CD14-positive monocyte (primary cell): ENCODE measurements around the gene IL13RA2. TPM values are rescaled to one million over a fixed set of nuclear protein-coding genes. Genes with fewer than 3 reads are reported as not detected.

Experiments used
- DNase-seq, 3 donors: peaks; one replicate each; pipeline ENCODE4 v3.0.0-alpha.2; 2011 to 2022
- H2AFZ ChIP-seq: 2 replicates; pipeline ENCODE4 v1.6.0; 2012; ENCODE audit warnings: mild to moderate bottlenecking, low read depth, low read length, inconsistent platforms; ENCODE audit not compliant: insufficient read depth, poor library complexity, severe bottlenecking
- H3K27ac ChIP-seq, 2 donors: 1 replicate in 1 of 2; 2 replicates in 1 of 2; pipeline ENCODE4 v1.5.1; 2012 to 2013; ENCODE audit warnings: low read length in 2 of 2, control low read depth in 1 of 2, inconsistent platforms in 1 of 2, low read depth in 1 of 2, mild to moderate bottlenecking in 1 of 2
- H3K27me3 ChIP-seq, 2 donors: one replicate each; pipeline versions ENCODE4 v1.6.0 to v1.6.1; 2011 to 2013; ENCODE audit warnings: low read length in 2 of 2; ENCODE audit not compliant: control insufficient read depth in 2 of 2, insufficient read depth in 2 of 2
- H3K36me3 ChIP-seq, 2 donors: replicated peaks in 1 of 2; 1 replicate in 1 of 2; 2 replicates in 1 of 2; pipeline versions ENCODE4 v1.5.1 to v1.6.1; 2012 to 2013; ENCODE audit warnings: low read length in 2 of 2, control low read depth in 1 of 2, inconsistent platforms in 1 of 2, mild to moderate bottlenecking in 1 of 2; ENCODE audit not compliant: insufficient read depth in 2 of 2, control insufficient read depth in 1 of 2
- H3K4me1 ChIP-seq, 2 donors: 1 replicate in 1 of 2; 2 replicates in 1 of 2; pipeline versions ENCODE4 v1.5.1 to v1.6.1; 2012 to 2013; ENCODE audit warnings: low read length in 2 of 2, control low read depth in 1 of 2, inconsistent platforms in 1 of 2, mild to moderate bottlenecking in 1 of 2, moderate library complexity in 1 of 2; ENCODE audit not compliant: insufficient read depth in 2 of 2, control insufficient read depth in 1 of 2
- H3K4me2 ChIP-seq: replicated peaks from 2 replicates; pipeline ENCODE3; 2012; ENCODE audit warnings: low read length, moderate library complexity, mild to moderate bottlenecking; ENCODE audit not compliant: poor library complexity, severe bottlenecking; ENCODE audit errors: extremely low read depth
- H3K4me3 ChIP-seq, 3 experiments: fragments of 200-600 bp in 1 of 3; sonication (generic) in 1 of 3; replicated peaks in 1 of 3; 1 replicate in 2 of 3; 2 replicates in 1 of 3; pipeline ENCODE4 v1.5.1; 2011 to 2013; ENCODE audit warnings: low read length in 3 of 3, mild to moderate bottlenecking in 3 of 3, control low read depth in 2 of 3, low read depth in 2 of 3, inconsistent platforms in 1 of 3, moderate library complexity in 1 of 3
- H3K79me2 ChIP-seq: 2 replicates; pipeline ENCODE4 v1.6.0; 2012; ENCODE audit warnings: mild to moderate bottlenecking, control low read depth, inconsistent platforms, low read length, moderate library complexity; ENCODE audit not compliant: insufficient read depth
- H3K9ac ChIP-seq: 2 replicates; pipeline ENCODE4 v1.6.0; 2017; ENCODE audit warnings: low read length, mild to moderate bottlenecking; ENCODE audit not compliant: insufficient read depth, poor library complexity, severe bottlenecking
- H3K9me3 ChIP-seq, 2 donors: replicated peaks in 1 of 2; 1 replicate in 1 of 2; 2 replicates in 1 of 2; pipeline versions ENCODE4 v1.5.1 to v1.6.1; 2012 to 2013; ENCODE audit warnings: low read length in 2 of 2, control low read depth in 1 of 2; ENCODE audit not compliant: control insufficient read depth in 1 of 2, insufficient read depth in 1 of 2
- H4K20me1 ChIP-seq: 2 replicates; pipeline ENCODE4 v1.6.0; 2012; ENCODE audit warnings: mild to moderate bottlenecking, low read length, control low read depth, moderate library complexity; ENCODE audit not compliant: insufficient read depth
- H3K27ac Mint-ChIP-seq, 7 donors: one replicate each; pipeline ENCODE4 v1.8.0; 2020; ENCODE audit warnings: mild to moderate bottlenecking in 7 of 7, mixed read lengths in 7 of 7, moderate library complexity in 6 of 7, inconsistent platforms in 2 of 7
- H3K27me3 Mint-ChIP-seq, 3 donors: one replicate each; pipeline ENCODE4 v1.8.0; 2021 to 2022; ENCODE audit warnings: low read depth in 3 of 3, mild to moderate bottlenecking in 3 of 3, mixed read lengths in 3 of 3, moderate library complexity in 3 of 3, inconsistent platforms in 1 of 3
- H3K36me3 Mint-ChIP-seq, 2 donors: one replicate each; pipeline ENCODE4 v1.8.0; 2020; ENCODE audit warnings: mixed read lengths in 2 of 2, inconsistent platforms in 1 of 2, mild to moderate bottlenecking in 1 of 2
- H3K4me1 Mint-ChIP-seq: one replicate; pipeline ENCODE4 v1.8.0; 2020; ENCODE audit warnings: mild to moderate bottlenecking, mixed read lengths
- H3K4me3 Mint-ChIP-seq, 2 donors: one replicate each; pipeline ENCODE4 v1.8.0; 2020; ENCODE audit warnings: mild to moderate bottlenecking in 2 of 2, mixed read lengths in 2 of 2, moderate library complexity in 1 of 2
- H3K9me3 Mint-ChIP-seq, 7 donors: one replicate each; pipeline ENCODE4 v1.8.0; 2020 to 2022; ENCODE audit warnings: mixed read lengths in 7 of 7, mild to moderate bottlenecking in 6 of 7, moderate library complexity in 6 of 7, inconsistent platforms in 2 of 7
- WGBS: methylation state at CpG from one replicate; pipeline ENCODE4 v1.1.5; 2013; ENCODE audit warnings: missing lambda C conversion rate; ENCODE audit not compliant: insufficient coverage; 5-methylcytosine and 5-hydroxymethylcytosine counted together
- intact Hi-C, 2 donors: fragments of 100-400 bp; cut with micrococcal nuclease; formaldehyde crosslinking; loops; one replicate each; pipeline versions ENCODE4 v1.15.0 to v1.15.1; 2023
- polyA plus RNA-seq, 3 donors: library from polyadenylated mRNA; depleted of rRNA in 1 of 3; unstranded in 2 of 3; stranded (reverse) in 1 of 3; fragments of 300-500 nt in 2 of 3; fragments of >200 nt in 1 of 3; fragmentation: Illumina TruSeq in 2 of 3; gene quantifications; 1 replicate in 2 of 3; 2 replicates in 1 of 3; pipeline ENCODE4 v1.2.3, GENCODE V29; 2012 to 2021
- TF ChIP-seq, protein P1 (sequence below): fragments of 200-600 bp; IDR thresholded peaks from one replicate; pipeline ENCODE4 v1.8.0; 2022; ENCODE audit warnings: antibody characterized with exemption, mild to moderate bottlenecking

Gene IL13RA2
- polyA plus RNA-seq, 3 donors = not detected

DNA sequence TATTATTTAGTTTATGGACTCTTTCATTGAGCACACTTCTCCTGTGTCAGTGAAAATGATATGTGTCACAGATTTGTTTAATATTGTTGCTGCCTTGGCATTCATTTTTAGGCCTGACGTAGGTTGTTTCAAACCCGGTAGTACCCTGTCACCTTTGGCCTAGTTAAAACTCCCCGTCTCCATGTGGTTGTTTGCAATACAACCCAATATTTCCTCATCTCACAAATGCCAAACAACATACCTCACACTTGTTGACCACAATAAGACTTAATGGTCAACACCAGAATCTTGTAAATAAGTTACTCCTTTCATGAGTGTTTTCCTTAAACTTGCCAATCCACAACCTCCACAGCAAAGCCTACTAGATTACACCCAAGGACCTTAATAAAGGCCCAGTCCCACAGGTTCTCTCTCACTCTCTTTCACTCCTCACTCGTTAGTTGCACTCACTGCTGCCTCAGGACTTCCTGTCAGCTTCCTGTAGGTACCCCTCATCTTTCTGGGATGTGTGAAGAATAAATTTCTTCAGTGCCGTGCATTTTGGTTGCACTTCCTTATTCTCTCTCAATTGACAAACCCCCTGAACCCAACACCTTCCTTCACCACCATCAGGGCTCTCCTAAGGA is 31.3 kb downstream of the IL13RA2 start:
- Mint-ChIP-seq H3K4me1 (no peaks in the 10 kb centered on the region), H3K36me3 (no peaks in the 10 kb centered on the region), H3K9me3 (no peaks in the 10 kb centered on the region), H3K27ac (no peak overlapping the region), H3K27me3 (peaks cover 0 to 1% (median 0%) of the 10 kb centered on the region in 3 donors), H3K4me3 (no peak overlapping the region)
- Histone ChIP-seq H2AFZ (no peak overlapping the region), H3K9ac (no peak overlapping the region), H3K4me1 (no peaks in the 10 kb centered on the region), H3K27ac (no peak overlapping the region), H3K79me2 (no peaks in the 10 kb centered on the region), H3K4me2 (no peak overlapping the region), H3K9me3 (no peaks in the 10 kb centered on the region), H3K36me3 (no peaks in the 10 kb centered on the region), H3K27me3 (no peaks in the 10 kb centered on the region), H3K4me3 (no peak overlapping the region), H4K20me1 (no peaks in the 10 kb centered on the region)
- no peak for DNase-seq
- TF ChIP-seq, protein P1, sequence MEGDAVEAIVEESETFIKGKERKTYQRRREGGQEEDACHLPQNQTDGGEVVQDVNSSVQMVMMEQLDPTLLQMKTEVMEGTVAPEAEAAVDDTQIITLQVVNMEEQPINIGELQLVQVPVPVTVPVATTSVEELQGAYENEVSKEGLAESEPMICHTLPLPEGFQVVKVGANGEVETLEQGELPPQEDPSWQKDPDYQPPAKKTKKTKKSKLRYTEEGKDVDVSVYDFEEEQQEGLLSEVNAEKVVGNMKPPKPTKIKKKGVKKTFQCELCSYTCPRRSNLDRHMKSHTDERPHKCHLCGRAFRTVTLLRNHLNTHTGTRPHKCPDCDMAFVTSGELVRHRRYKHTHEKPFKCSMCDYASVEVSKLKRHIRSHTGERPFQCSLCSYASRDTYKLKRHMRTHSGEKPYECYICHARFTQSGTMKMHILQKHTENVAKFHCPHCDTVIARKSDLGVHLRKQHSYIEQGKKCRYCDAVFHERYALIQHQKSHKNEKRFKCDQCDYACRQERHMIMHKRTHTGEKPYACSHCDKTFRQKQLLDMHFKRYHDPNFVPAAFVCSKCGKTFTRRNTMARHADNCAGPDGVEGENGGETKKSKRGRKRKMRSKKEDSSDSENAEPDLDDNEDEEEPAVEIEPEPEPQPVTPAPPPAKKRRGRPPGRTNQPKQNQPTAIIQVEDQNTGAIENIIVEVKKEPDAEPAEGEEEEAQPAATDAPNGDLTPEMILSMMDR = no peak
- 100% methylated on average over 1 of the region's 5 CpGs for WGBS
- intact Hi-C loops = no loop called here

DNA sequence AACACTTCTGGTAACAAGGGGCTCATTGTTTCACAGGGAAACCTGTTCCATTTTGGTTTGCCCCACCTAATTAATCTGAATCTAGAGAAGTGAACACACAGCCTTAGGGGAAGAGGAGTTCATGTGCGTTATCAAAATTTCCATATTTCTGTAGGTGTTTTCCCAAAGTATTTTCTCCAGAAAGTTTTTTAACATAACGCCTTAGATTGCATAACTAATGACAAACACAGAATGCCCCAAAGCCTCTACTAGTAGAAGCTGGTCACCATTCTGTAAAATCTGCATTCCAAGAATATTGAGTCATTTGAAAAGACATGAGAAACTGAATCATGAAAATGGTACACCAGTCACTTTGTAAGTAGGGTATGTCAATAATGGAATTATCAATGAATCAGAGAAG is 41.1 kb downstream of the IL13RA2 start:
- H3K27me3 ChIP-seq = no peaks in the 10 kb centered on the region
- no peak overlapping the region for H3K4me3 ChIP-seq
- H3K9me3 Mint-ChIP-seq = no peaks in the 10 kb centered on the region
- no peaks in the 10 kb centered on the region for H3K4me1 ChIP-seq
- H3K27ac Mint-ChIP-seq = no peak overlapping the region
- peaks cover 0 to 1% (median 0%) of the 10 kb centered on the region in 3 donors for H3K27me3 Mint-ChIP-seq
- H3K4me3 Mint-ChIP-seq = no peak overlapping the region
- no peak overlapping the region for H2AFZ ChIP-seq
- no peak overlapping the region for H3K27ac ChIP-seq
- H3K4me1 Mint-ChIP-seq = no peaks in the 10 kb centered on the region
- no peaks in the 10 kb centered on the region for H3K36me3 Mint-ChIP-seq
- H3K9ac ChIP-seq = no peak overlapping the region
- H3K36me3 ChIP-seq = no peaks in the 10 kb centered on the region
- intact Hi-C loops = no loop called here
- no peak overlapping the region for H3K4me2 ChIP-seq
- TF ChIP-seq, protein P1 = no peak
- no peak for DNase-seq
- no peaks in the 10 kb centered on the region for H3K9me3 ChIP-seq
- no peaks in the 10 kb centered on the region for H4K20me1 ChIP-seq
- H3K79me2 ChIP-seq = no peaks in the 10 kb centered on the region
- WGBS = no CpG with 5 or more reads among the region's 2 CpGs
